Measurements from ENCODE around the gene C4orf17. TPM values are rescaled to one million over a fixed set of nuclear protein-coding genes. Genes with fewer than 3 reads are reported as not detected.

The C4orf17 gene
- total RNA-seq, 1 experiment from 2014 or later = not detected

GRCh38 chr4:99536848-99537247 lies 26.0 kb downstream of the C4orf17 start:
- DNase-seq (ENCODE audit: low read depth) = no peak

- DNase-seq (ENCODE audit: low read depth) = no peak
Measured at GRCh38 chr4:99537674-99538073, 26.9 kb downstream of the C4orf17 start.

GRCh38 chr4:99540277-99540939 lies 29.6 kb downstream of the C4orf17 start:
- no peak for DNase-seq (ENCODE audit: low read depth)

- DNase-seq (ENCODE audit: low read depth) = no peak
Measured at GRCh38 chr4:99552872-99553271, 42.1 kb downstream of the C4orf17 start.

- peak; percentile 91 for DNase-seq (ENCODE audit: low read depth)
Measured at GRCh38 chr4:99563310-99564186, 52.7 kb downstream of the C4orf17 start, which contains the start of gene TRMT10A. Gene TRMT10A, minus strand, starts transcription at chr4:99564039. Its CDS starts 4,701 bp downstream, at chr4:99559338.

GRCh38 chr4:99564921-99565320 lies 54.1 kb downstream of the C4orf17 start:
- no peak for DNase-seq (ENCODE audit: low read depth)

- no peak for DNase-seq (ENCODE audit: low read depth)
Measured at GRCh38 chr4:99571883-99572282, 61.1 kb downstream of the C4orf17 start.

GRCh38 chr4:99572527-99573240 lies 61.9 kb downstream of the C4orf17 start:
- no peak for DNase-seq (ENCODE audit: low read depth)

- no peak for DNase-seq (ENCODE audit: low read depth)
Measured at GRCh38 chr4:99573735-99574368, 63.0 kb downstream of the C4orf17 start.

GRCh38 chr4:99574530-99575324 lies 63.9 kb downstream of the C4orf17 start, which contains the start of gene MTTP:
Gene MTTP, plus strand, starts transcription at chr4:99574824. Its CDS starts 86 bp downstream, at chr4:99574910.
- DNase-seq (ENCODE audit: low read depth) = no peak

GRCh38 chr4:99578714-99579113 lies 67.9 kb downstream of the C4orf17 start:
- DNase-seq (ENCODE audit: low read depth) = no peak

- DNase-seq (ENCODE audit: low read depth) = no peak
Measured at GRCh38 chr4:99585516-99585915, 74.7 kb downstream of the C4orf17 start.

- DNase-seq (ENCODE audit: low read depth) = no peak
Measured at GRCh38 chr4:99586322-99586721, 75.5 kb downstream of the C4orf17 start.

GRCh38 chr4:99586797-99587196 lies 76.0 kb downstream of the C4orf17 start:
- DNase-seq (ENCODE audit: low read depth) = no peak

GRCh38 chr4:99587309-99587708 lies 76.5 kb downstream of the C4orf17 start:
- no peak for DNase-seq (ENCODE audit: low read depth)

GRCh38 chr4:99587803-99588202 lies 77.0 kb downstream of the C4orf17 start:
- DNase-seq (ENCODE audit: low read depth) = no peak

GRCh38 chr4:99591757-99592156 lies 80.9 kb downstream of the C4orf17 start:
- DNase-seq (ENCODE audit: low read depth) = no peak
